Activated naive CD4-positive, alpha-beta T cell treated with anti-CD3 and anti-CD28 coated beads, Interleukin-2, amount 10 ng/mL, durations not matched to agents 7 days and 5 days (primary cell): ENCODE results near the gene ABHD17C.

Experiments
- CTCF ChIA-PET: fragments of 350-600 bp; sonication (Branson Sonifier 250); formaldehyde crosslinking; loops from one replicate; lab custom pipeline; 2021; ENCODE audit warnings: antibody characterized with exemption; lab: Charles Lee
- DNase-seq: peaks from one replicate; pipeline ENCODE4 v3.0.0-alpha.2; 2020
- H3K27ac Mint-ChIP-seq: one replicate; pipeline ENCODE4 v1.8.0; 2021; ENCODE audit warnings: mild to moderate bottlenecking, moderate library complexity, mixed read lengths
- H3K27me3 Mint-ChIP-seq: one replicate; pipeline ENCODE4 v1.8.0; 2021; ENCODE audit warnings: mild to moderate bottlenecking, mixed read lengths
- H3K36me3 Mint-ChIP-seq: one replicate; pipeline ENCODE4 v1.8.0; 2021; ENCODE audit warnings: mixed read lengths
- H3K4me1 Mint-ChIP-seq: one replicate; pipeline ENCODE4 v1.8.0; 2021; ENCODE audit warnings: mixed read lengths
- H3K4me3 Mint-ChIP-seq: one replicate; pipeline ENCODE4 v1.8.0; 2021; ENCODE audit warnings: mild to moderate bottlenecking, moderate library complexity, mixed read lengths
- H3K9me3 Mint-ChIP-seq: one replicate; pipeline ENCODE4 v1.8.0; 2021; ENCODE audit warnings: mixed read lengths

ABHD17C gene

DNA sequence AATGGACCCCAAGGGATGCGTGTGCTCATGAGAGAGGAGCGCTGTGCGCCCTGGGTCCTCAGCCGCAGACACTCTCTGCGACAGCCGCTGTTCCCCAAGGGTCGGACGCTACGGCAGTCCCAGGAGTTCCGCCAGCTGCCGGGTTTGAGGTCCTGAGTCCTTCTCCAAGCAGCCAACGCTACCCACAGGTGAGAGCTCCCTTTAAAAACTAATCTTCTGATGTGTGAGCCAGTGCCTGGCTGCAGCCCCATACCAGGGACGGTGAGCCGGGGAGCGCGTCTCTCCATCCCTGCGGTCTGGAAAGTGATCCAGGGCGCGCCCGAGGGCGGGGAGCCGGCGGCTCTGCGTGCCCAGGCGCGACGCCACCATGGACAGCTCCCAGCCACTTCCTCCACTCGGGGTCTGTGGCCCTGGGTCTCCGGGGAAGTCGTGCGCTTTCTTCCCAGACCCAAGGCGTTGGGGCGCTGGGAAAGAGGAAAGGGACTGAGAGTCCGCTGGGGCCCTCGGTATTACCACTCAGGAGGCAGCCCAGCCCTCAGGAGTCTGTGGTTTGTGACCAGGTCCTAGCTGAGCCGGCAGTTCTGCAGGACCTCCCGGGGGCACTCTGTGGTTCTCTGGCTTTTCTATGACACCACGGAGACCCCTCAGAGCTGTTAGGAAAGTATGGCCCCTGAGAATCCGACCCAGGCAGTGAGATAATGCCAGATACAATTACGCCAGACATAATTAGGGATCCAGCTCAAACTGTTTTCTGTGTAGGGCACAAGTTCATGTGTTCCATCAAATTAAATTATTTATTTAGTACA, 85.5 kb downstream of the ABHD17C start:
- Mint-ChIP-seq H3K27ac (peak overlapping the region; percentile 6), H3K27me3 (peaks cover 70% of the 10 kb centered on the region)
- CTCF ChIA-PET = interaction anchor here (0.8 to 7.5 kb wide), 7 partner anchors 16 to 325 kb away, joined by 3 to 91 read pairs (median 5); no protein-coding TSS in a partner anchor

DNA sequence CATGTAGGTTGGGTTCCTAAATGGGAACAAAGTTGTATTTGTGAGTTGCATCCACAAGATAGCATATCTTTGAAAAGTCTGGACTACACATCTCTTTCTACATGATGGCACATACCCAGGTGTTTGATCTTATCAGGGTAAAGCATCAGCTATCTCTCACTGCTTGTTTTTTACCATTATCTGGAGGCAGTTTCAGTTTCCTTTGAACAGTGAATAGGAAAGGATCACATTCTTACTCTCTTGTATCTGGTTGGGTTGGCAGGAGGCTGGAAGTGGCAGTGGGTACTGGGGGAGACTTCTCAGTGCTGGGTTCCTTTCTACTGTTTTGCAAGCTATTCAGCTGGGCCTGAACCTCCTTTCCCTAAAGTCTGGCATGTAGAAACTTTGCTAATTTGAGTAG, 88.2 kb downstream of the ABHD17C start:
- CTCF ChIA-PET = interaction anchor here (0.6 to 1.7 kb wide), 4 partner anchors 11 to 483 kb away, joined by 3 to 4 read pairs (median 4); no protein-coding TSS in a partner anchor
- Mint-ChIP-seq H3K27ac (no peak overlapping the region), H3K36me3 (no peaks in the 10 kb centered on the region), H3K4me3 (no peak overlapping the region), H3K9me3 (no peaks in the 10 kb centered on the region), H3K27me3 (peaks cover 59% of the 10 kb centered on the region), H3K4me1 (peaks cover 23% of the 10 kb centered on the region)
- DNase-seq = peak; percentile 35

More for the DNA sequence above, 85.5 kb downstream of the ABHD17C start:
- Mint-ChIP-seq H3K4me1 (peaks cover 27% of the 10 kb centered on the region), H3K9me3 (no peaks in the 10 kb centered on the region), H3K4me3 (no peak overlapping the region), H3K36me3 (no peaks in the 10 kb centered on the region)
- peak; percentile 62 for DNase-seq

- no peak overlapping the region for H3K4me3 Mint-ChIP-seq
- H3K27me3 Mint-ChIP-seq = peaks cover 43% of the 10 kb centered on the region
- H3K9me3 Mint-ChIP-seq = no peaks in the 10 kb centered on the region
- peaks cover 15% of the 10 kb centered on the region for H3K4me1 Mint-ChIP-seq
- CTCF ChIA-PET = interaction anchor here (1.3 to 1.5 kb wide), 2 partner anchors 8 to 185 kb away, joined by 5 to 9 read pairs; no protein-coding TSS in a partner anchor
- H3K27ac Mint-ChIP-seq = no peak overlapping the region
- H3K36me3 Mint-ChIP-seq = no peaks in the 10 kb centered on the region
- no peak for DNase-seq
Measured at GRCh38 chr15:80785335-80785734, 90.2 kb downstream of the ABHD17C start.

DNA sequence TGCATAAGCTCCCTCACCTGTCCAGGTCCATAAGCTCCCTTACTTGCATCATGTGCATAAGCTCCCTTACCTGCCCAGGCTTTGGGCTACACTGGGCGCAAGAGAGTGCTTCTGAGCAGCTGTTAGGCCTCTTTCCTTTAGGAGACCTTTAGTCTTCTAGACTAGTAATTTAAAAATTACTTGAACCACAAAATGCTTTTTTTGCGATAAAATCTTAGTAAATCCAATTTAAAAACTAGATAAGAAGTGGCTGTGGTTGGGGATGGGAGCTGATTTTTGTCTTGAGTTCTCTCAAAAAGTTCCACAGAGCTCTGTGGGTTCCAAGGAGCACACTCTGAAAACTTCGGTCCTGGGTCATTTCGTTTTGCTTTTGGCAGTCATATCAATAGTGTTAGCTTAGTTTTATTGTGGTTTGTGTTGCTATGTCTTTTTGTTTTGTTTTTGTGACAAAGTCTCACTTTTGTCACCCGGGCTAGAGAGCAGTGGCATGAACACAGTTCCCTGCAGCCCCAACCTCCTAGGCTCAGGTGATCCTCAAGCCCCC, 90.8 kb downstream of the ABHD17C start:
- peaks cover 38% of the 10 kb centered on the region for H3K27me3 Mint-ChIP-seq
- no peak overlapping the region for H3K27ac Mint-ChIP-seq
- no peaks in the 10 kb centered on the region for H3K9me3 Mint-ChIP-seq
- no peak for DNase-seq
- H3K4me3 Mint-ChIP-seq = no peak overlapping the region
- peaks cover 13% of the 10 kb centered on the region for H3K4me1 Mint-ChIP-seq
- no peaks in the 10 kb centered on the region for H3K36me3 Mint-ChIP-seq
- CTCF ChIA-PET = interaction anchor here (0.9 to 2.2 kb wide), 5 partner anchors 9 to 480 kb away, joined by 3 to 9 read pairs (median 5); no protein-coding TSS in a partner anchor

GRCh38 chr15:80787316-80787715, 92.2 kb downstream of the ABHD17C start:
- Mint-ChIP-seq H3K27me3 (peaks cover 29% of the 10 kb centered on the region), H3K27ac (no peak overlapping the region), H3K36me3 (no peaks in the 10 kb centered on the region), H3K9me3 (no peaks in the 10 kb centered on the region), H3K4me1 (peaks cover 13% of the 10 kb centered on the region), H3K4me3 (no peak overlapping the region)
- no peak for DNase-seq
- CTCF ChIA-PET = interaction anchor here (1.5 to 2.2 kb wide), 2 partner anchors 11 to 479 kb away, joined by 6 to 8 read pairs; no protein-coding TSS in a partner anchor

DNA sequence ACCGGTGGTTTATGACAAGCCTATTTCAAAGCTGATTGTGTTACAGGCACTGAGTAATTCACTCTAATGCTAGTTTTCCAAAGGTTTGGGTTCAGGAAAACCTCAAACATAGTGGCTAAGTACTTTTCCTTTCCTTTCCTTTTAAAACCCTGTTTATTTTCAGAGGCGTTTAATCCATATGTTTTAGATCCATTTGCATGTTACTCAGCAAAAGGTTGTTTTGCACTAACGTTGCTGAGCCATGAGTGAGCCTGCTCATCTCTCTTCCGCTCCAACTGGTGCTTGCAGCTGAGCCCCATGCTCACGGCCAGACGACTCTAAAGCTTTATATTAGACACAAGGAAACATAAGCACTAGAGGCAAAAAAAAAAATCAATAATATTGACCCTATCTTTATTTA, 93.4 kb downstream of the ABHD17C start:
- Mint-ChIP-seq H3K27ac (no peak overlapping the region), H3K4me3 (no peak overlapping the region), H3K4me1 (peaks cover 4% of the 10 kb centered on the region), H3K9me3 (no peaks in the 10 kb centered on the region), H3K36me3 (no peaks in the 10 kb centered on the region), H3K27me3 (peaks cover 23% of the 10 kb centered on the region)
- CTCF ChIA-PET = interaction anchor here (1.5 kb wide), 1 partner anchor 12 kb away, joined by 6 read pairs; no protein-coding TSS in a partner anchor
- DNase-seq = no peak

- no peaks in the 10 kb centered on the region for H3K36me3 Mint-ChIP-seq
- CTCF ChIA-PET = interaction anchor here (1.1 kb wide), 1 partner anchor 181 kb away, joined by 4 read pairs; no protein-coding TSS in a partner anchor
- H3K9me3 Mint-ChIP-seq = no peaks in the 10 kb centered on the region
- no peak overlapping the region for H3K4me3 Mint-ChIP-seq
- no peaks in the 10 kb centered on the region for H3K4me1 Mint-ChIP-seq
- H3K27me3 Mint-ChIP-seq = peaks cover 21% of the 10 kb centered on the region
- no peak for DNase-seq
- no peak overlapping the region for H3K27ac Mint-ChIP-seq
Measured at GRCh38 chr15:80789296-80789695, 94.2 kb downstream of the ABHD17C start.

DNA sequence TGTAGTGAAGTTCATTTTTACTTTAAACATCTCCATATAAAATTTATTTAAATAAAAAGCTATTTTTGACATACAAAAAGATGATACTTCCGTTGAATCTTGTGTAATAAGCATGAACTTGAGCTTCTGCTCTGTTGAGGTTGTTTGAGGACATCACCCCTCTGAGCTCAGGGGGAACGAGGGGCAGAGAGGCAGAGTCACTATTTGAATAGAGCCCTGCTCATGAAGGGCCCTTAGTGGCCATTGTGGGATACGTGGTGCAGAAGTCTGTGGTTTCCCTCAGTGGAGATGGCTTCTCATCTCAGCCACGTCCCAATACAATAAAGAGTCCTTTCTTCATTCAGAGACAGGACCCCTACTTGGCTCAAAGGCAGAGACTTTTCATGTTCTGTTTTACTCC, 94.7 kb downstream of the ABHD17C start:
- H3K27ac Mint-ChIP-seq = no peak overlapping the region
- no peak for DNase-seq
- CTCF ChIA-PET = interaction anchor here (1.1 kb wide), 1 partner anchor 181 kb away, joined by 4 read pairs; no protein-coding TSS in a partner anchor
- peaks cover 23% of the 10 kb centered on the region for H3K27me3 Mint-ChIP-seq
- H3K9me3 Mint-ChIP-seq = no peaks in the 10 kb centered on the region
- no peaks in the 10 kb centered on the region for H3K36me3 Mint-ChIP-seq
- H3K4me3 Mint-ChIP-seq = no peak overlapping the region
- no peaks in the 10 kb centered on the region for H3K4me1 Mint-ChIP-seq

GRCh38 chr15:80790236-80790635, 95.1 kb downstream of the ABHD17C start:
- H3K4me3 Mint-ChIP-seq = no peak overlapping the region
- CTCF ChIA-PET = no interaction called here
- no peak overlapping the region for H3K27ac Mint-ChIP-seq

DNA sequence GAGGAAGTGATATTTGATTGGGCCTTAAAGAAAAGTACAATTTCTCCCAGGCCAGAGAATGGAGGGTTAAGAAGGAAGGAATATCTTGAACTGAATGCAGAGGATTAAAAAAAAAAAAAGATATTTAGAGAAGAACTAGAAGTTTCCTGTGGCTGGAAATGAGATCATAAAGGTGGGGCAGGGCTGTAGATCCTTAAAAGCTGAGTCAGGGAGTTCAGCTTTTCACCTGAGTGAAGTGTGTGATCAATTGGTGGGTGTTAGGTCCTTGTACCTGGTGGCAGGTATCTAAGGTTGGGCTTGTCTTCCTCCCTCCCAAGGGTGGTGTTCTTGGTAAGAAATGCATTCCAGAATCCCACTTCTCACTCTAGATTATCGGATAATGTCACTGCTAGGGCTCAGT, 95.9 kb downstream of the ABHD17C start:
- CTCF ChIA-PET = no interaction called here
- Mint-ChIP-seq H3K9me3 (no peaks in the 10 kb centered on the region), H3K4me3 (no peak overlapping the region), H3K27me3 (peaks cover 32% of the 10 kb centered on the region), H3K27ac (no peak overlapping the region), H3K36me3 (no peaks in the 10 kb centered on the region), H3K4me1 (no peaks in the 10 kb centered on the region)
- DNase-seq = no peak

More at GRCh38 chr15:80790236-80790635, 95.1 kb downstream of the ABHD17C start:
- H3K27me3 Mint-ChIP-seq = peaks cover 27% of the 10 kb centered on the region
- H3K4me1 Mint-ChIP-seq = no peaks in the 10 kb centered on the region
- no peaks in the 10 kb centered on the region for H3K9me3 Mint-ChIP-seq
- DNase-seq = no peak
- no peaks in the 10 kb centered on the region for H3K36me3 Mint-ChIP-seq

GRCh38 chr15:80796407-80796806, 101.3 kb downstream of the ABHD17C start:
- DNase-seq = no peak
- peaks cover 25% of the 10 kb centered on the region for H3K27me3 Mint-ChIP-seq
- H3K9me3 Mint-ChIP-seq = no peaks in the 10 kb centered on the region
- no peak overlapping the region for H3K27ac Mint-ChIP-seq
- CTCF ChIA-PET = interaction anchor here (0.8 kb wide), 1 partner anchor 17 kb away, joined by 3 read pairs; the partner anchor contains the start of gene CEMIP
- H3K36me3 Mint-ChIP-seq = no peaks in the 10 kb centered on the region
- no peak overlapping the region for H3K4me3 Mint-ChIP-seq
- H3K4me1 Mint-ChIP-seq = no peaks in the 10 kb centered on the region

GRCh38 chr15:80798911-80799310, 103.8 kb downstream of the ABHD17C start:
- no peak overlapping the region for H3K4me3 Mint-ChIP-seq
- no peak overlapping the region for H3K27ac Mint-ChIP-seq
- no peaks in the 10 kb centered on the region for H3K9me3 Mint-ChIP-seq
- no peaks in the 10 kb centered on the region for H3K36me3 Mint-ChIP-seq
- DNase-seq = no peak
- H3K4me1 Mint-ChIP-seq = peaks cover 12% of the 10 kb centered on the region
- CTCF ChIA-PET = no interaction called here
- peaks cover 22% of the 10 kb centered on the region for H3K27me3 Mint-ChIP-seq

- peaks cover 24% of the 10 kb centered on the region for H3K4me1 Mint-ChIP-seq
Measured at GRCh38 chr15:80800067-80800466, 105.0 kb downstream of the ABHD17C start.

More at GRCh38 chr15:80800067-80800466, 105.0 kb downstream of the ABHD17C start:
- Mint-ChIP-seq H3K9me3 (no peaks in the 10 kb centered on the region), H3K4me3 (no peak overlapping the region), H3K27ac (no peak overlapping the region), H3K36me3 (no peaks in the 10 kb centered on the region), H3K27me3 (peaks cover 16% of the 10 kb centered on the region)
- no peak for DNase-seq
- CTCF ChIA-PET = interaction anchor here (1.4 kb wide), 1 partner anchor 23 kb away, joined by 4 read pairs; no protein-coding TSS in a partner anchor
